Measurements from ENCODE around the gene AMOTL1. TPM values are rescaled to one million over a fixed set of nuclear protein-coding genes. Genes with fewer than 3 reads are reported as not detected.

The AMOTL1 gene
- total RNA-seq, 1 donor from 2014 or later: 57.2 TPM

- Histone ChIP-seq H3K4me3 (no peak overlapping the region), H3K27ac (no peak overlapping the region), H3K36me3 (no peaks in the 10 kb centered on the region), H3K27me3 (ENCODE audit: low read depth) (no peaks in the 10 kb centered on the region), H3K4me1 (no peaks in the 10 kb centered on the region), H3K9me3 (peaks cover 7% of the 10 kb centered on the region)
- DNase-seq (no peak), ATAC-seq (no peak)
- intact Hi-C loops (cut with DNase I): no loop called here
- no peak for TF ChIP-seq CTCF (IDR thresholded peaks at IDR 0.05)
Observed at GRCh38 chr11:94895971-94896370, 127.8 kb downstream of the AMOTL1 start.

DNA sequence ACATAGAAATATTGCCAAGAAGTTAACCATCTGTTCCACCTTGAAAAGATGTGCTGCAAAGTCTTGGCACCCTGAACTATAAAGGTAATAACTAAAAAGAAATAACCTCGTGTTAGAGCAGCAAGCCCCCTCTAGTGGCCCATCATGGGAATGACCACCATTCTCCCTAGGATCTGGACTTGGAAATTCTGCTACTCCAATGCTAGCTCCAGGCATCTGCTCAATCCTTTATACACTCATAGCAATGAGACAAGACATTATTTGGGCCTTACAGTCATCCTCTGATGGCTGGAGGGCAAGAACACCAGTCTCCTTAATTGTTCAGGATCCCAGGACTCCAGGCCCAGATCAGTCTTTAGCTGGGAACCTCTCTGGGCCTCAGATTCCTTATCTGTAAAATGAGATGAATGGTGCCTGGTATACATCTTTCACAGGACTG lies 129.2 kb downstream of the AMOTL1 start:
- TF ChIP-seq CTCF (IDR thresholded peaks at IDR 0.05): peak; percentile 87
- peak; percentile 69 to 75 for ATAC-seq
- Histone ChIP-seq H3K27me3 (ENCODE audit: low read depth) (no peaks in the 10 kb centered on the region), H3K27ac (no peak overlapping the region), H3K4me1 (no peaks in the 10 kb centered on the region), H3K36me3 (no peaks in the 10 kb centered on the region), H3K9me3 (peaks cover 7% of the 10 kb centered on the region), H3K4me3 (no peak overlapping the region)
- intact Hi-C loops (cut with DNase I): no loop called here
- no peak for DNase-seq

DNA sequence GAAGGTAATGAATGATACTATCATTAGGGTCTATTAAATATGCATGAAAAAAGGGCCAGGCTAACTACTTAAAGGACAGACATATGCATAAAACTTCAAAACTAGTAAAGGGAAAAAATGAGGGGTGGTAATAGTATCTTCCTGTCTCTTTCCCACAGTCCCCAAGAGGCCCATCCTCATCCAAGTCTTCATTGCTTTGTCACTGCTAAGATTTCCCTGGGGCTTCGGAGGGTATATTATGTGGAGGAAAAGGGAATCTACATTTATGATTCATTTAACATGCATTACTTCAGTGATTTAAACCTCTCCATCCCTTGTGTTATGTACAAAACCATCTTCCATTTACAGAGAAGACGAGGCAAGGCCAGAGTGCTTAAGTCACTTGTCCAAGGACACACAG lies 139.1 kb downstream of the AMOTL1 start:
- intact Hi-C loops (cut with DNase I): no loop called here
- Histone ChIP-seq H3K27me3 (ENCODE audit: low read depth) (no peaks in the 10 kb centered on the region), H3K9me3 (no peaks in the 10 kb centered on the region), H3K27ac (no peak overlapping the region), H3K36me3 (no peaks in the 10 kb centered on the region), H3K4me3 (no peak overlapping the region), H3K4me1 (no peaks in the 10 kb centered on the region)
- ATAC-seq (no peak), DNase-seq (no peak)
- TF ChIP-seq CTCF (IDR thresholded peaks at IDR 0.05): no peak

DNA sequence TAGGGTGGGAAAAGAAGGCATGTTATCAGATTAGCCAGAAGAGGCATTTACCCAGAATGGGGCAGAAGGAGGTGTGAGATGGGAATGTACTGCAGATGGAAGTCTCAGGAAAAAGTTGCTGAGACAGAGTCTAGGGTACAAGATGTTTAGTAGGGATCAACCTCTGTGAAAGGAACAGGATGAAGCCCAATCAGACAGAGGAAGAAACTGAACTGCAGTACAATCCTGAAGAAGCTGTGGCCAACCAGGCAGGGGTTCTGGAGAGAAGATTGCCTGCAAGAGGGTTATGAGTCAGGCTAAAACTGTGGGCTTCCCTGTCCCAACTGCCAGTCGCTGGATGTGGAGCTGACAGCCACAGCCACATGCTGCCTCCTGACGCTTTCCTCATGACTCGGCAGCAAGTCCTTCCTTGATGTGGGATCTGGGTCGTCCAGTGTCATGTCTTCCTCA lies 141.2 kb downstream of the AMOTL1 start:
- intact Hi-C loops (cut with DNase I): no loop called here

DNA sequence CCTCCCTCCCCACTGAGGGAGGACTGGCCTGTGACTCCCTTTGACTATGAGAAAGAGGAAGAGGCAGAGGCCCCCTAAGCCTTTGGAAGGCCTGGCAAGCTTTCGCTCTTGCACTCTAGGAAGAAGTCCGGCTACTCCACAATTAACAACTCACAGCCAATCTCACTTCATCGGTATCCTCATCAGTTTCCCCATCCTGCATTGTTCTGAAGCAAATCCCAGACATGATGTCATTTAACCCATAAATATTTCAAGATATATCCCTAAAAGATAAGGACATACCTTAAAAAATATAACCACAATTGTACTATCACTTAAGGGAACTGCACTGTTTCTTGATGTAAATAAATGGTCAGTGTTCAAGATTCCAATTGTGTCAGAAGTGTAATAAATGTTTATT lies 142.1 kb downstream of the AMOTL1 start:
- no peaks in the 10 kb centered on the region for H3K36me3 ChIP-seq
- no peaks in the 10 kb centered on the region for H3K4me1 ChIP-seq
- no peak for TF ChIP-seq CTCF (IDR thresholded peaks at IDR 0.05)
- no peak overlapping the region for H3K4me3 ChIP-seq
- ATAC-seq (no peak), DNase-seq (no peak)
- H3K27ac ChIP-seq: no peak overlapping the region
- H3K9me3 ChIP-seq: no peaks in the 10 kb centered on the region
- H3K27me3 ChIP-seq (ENCODE audit: low read depth): no peaks in the 10 kb centered on the region
- intact Hi-C loops (cut with DNase I): no loop called here

More for the DNA sequence above, 141.2 kb downstream of the AMOTL1 start:
- DNase-seq (no peak), ATAC-seq (no peak)
- Histone ChIP-seq H3K4me1 (no peaks in the 10 kb centered on the region), H3K36me3 (no peaks in the 10 kb centered on the region), H3K27ac (no peak overlapping the region), H3K4me3 (no peak overlapping the region), H3K9me3 (no peaks in the 10 kb centered on the region), H3K27me3 (ENCODE audit: low read depth) (no peaks in the 10 kb centered on the region)
- no peak for TF ChIP-seq CTCF (IDR thresholded peaks at IDR 0.05)

DNA sequence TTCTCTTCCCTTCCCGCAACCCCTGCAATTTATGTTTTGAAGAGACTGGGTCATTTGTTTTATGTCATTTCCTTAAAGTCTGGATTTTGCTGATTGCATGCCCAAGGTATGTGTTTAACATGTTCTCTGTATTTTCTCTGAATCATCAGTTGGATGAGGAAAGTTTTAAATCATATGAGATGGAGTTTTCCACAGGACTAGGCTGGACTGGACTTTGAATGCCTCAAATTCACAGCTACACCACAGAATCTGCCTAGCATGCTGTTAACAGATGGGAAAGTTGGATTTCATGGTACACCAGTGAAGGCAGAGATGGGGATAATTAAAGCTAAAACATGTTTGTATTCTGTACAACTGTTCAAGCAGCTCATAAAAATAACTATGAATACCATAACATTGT lies 142.6 kb downstream of the AMOTL1 start:
- no peak for ATAC-seq
- Histone ChIP-seq H3K4me3 (no peak overlapping the region), H3K4me1 (no peaks in the 10 kb centered on the region), H3K27ac (no peak overlapping the region), H3K27me3 (ENCODE audit: low read depth) (no peaks in the 10 kb centered on the region), H3K36me3 (no peaks in the 10 kb centered on the region), H3K9me3 (no peaks in the 10 kb centered on the region)
- no peak for TF ChIP-seq CTCF (IDR thresholded peaks at IDR 0.05)
- no peak for DNase-seq
- intact Hi-C loops (cut with DNase I): no loop called here

All from lower lobe of right lung (tissue), 2 donors.